GM21786 (cell line): ENCODE measurements around the gene CALR3.
"Not testable (repeated sequence)": the region's sequence is repeated elsewhere in the genome, so short reads cannot be mapped to it uniquely, and the experiment has no call there.

Experiments used
- ATAC-seq: cut with Tn5 transposase; IDR thresholded peaks from one replicate; pipeline ENCODE4 v1.9.1; 2021; ENCODE audit not compliant: unreplicated experiment

Gene CALR3

GRCh38 chr19:16524991-16525734 lies 29.2 kb upstream of the CALR3 start:
- ATAC-seq, result no peak

DNA sequence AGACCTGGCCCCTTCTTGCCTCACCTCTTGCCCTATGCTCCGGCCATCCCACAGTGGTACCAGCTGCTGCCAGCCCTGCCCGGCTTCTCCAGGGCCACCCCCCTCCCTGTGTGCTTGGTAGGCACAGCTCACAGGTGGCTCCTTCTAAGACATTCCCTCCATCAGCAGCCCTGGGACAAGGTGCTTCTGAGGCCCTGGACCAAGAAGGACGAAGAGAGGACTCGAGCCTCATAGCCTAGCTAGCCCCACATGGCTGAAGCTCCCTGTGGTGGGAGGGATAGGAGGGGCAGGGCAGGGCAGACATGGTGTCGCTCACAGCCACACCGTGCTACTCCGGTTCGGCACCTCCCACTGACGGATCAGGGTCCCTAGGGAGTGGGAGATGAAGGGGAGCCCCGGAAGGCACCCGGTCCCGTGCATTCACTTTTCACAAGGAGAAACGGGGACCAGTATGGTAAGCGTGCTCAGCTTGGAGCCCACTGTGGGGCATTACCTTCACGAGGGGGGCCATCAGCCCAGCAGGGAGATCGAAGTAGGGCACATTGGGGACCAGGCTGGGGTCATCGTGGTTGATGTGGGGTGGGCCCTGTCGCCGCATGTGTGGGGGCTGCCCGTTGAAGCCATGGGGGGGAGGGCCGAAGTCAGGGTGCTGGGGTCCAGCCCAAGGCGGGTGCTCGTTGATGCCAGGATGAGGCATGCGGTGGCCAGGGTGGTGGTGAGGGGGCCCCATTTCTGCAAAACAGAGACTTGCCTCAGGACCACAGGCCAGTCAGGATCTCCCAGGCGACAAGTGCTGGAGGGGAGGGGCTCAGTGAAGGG lies 26.8 kb upstream of the CALR3 start:
- ATAC-seq, result no peak

GRCh38 chr19:16521715-16522289 lies 25.8 kb upstream of the CALR3 start:
- no peak for ATAC-seq

GRCh38 chr19:16520986-16521624 lies 25.1 kb upstream of the CALR3 start:
- no peak for ATAC-seq

DNA sequence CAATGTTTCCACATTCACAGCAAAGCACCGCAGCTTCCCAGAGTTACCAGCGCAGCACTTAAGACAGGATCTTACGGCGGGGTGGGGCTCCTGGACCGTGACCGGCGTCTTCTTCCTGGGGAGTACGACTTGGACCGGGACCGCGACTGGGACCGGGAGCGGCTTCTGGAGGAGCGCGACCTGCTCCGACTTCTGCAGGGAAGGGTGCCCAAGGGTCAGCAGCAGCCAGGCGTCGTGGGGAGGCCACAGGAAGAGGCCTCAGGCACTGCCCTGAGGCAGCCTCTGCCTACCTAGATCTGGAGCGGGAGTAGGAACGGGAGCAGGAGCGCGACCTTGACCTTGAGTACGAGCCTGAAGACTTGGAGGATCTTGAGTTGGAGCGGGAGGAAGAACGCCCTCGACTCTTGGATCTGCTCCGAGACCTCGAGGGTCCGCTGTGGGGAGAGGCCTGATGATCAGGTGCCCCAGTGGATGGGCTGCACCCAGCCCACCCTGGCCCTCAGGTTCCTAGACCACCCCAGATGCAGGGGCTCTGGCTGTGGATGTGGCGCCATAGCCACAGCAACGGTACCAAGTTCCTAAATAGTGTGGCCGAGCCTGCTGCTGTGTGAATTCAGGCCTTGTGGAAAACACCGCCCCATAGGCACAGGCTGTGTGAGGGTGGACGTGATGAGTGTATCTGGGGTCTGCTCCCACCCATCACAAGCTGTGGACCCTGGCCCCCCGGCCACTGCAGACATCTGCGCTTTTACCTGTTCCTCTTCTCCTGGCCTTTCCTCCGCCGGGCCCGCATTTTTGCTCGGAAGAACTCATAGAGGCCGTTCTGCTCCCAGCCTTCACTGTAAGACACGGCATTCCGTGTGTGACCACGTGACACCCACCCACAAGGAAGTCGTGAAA lies 24.4 kb upstream of the CALR3 start:
- ATAC-seq, result no peak

- no peak for ATAC-seq
Observed at GRCh38 chr19:16519230-16519687, 23.3 kb upstream of the CALR3 start.

- no peak for ATAC-seq
Observed at GRCh38 chr19:16518483-16519229, 22.7 kb upstream of the CALR3 start.

DNA sequence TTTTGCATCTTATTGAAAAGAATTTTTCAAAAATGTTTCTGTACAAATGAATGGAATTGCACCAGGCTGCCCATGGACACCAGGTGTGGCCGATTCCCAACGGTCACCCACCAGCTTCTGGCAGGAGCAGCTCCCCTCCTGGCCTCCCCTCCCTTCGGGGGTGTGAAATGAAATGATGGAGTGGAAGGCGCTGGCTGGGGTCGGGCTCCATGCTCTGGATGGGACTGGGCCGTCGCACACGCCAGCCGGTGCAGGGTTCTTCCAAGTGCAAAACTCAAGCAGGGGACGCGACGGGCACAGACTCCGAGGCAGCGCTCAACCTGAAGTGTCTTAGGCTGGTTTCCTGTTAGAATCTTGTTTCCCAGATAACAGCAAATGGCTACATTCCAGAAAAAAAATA lies 22.1 kb upstream of the CALR3 start:
- no peak for ATAC-seq

GRCh38 chr19:16516923-16517610 lies 21.1 kb upstream of the CALR3 start:
- no peak for ATAC-seq

DNA sequence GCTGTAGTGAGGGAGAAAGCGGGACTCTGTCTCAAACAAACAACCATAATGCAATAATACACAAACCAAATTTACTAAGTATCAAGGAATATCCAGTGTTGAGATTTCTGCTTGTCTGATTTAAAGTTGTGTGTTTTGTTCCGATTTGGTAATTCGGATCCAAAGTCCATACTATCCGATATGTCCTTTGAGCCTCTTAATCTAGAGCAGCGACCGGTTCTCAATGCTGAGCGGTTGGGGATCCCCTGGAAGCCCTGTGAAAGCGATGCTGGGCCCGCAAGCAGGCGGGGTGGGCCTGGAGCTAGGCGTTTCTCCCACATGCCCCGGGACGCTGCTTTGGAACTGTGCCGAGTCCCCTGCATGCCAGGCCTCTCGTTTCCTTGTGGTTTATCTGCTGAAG lies 20.4 kb upstream of the CALR3 start:
- no peak for ATAC-seq

- ATAC-seq, result no peak
Observed at GRCh38 chr19:16514383-16515019, 18.5 kb upstream of the CALR3 start.

DNA sequence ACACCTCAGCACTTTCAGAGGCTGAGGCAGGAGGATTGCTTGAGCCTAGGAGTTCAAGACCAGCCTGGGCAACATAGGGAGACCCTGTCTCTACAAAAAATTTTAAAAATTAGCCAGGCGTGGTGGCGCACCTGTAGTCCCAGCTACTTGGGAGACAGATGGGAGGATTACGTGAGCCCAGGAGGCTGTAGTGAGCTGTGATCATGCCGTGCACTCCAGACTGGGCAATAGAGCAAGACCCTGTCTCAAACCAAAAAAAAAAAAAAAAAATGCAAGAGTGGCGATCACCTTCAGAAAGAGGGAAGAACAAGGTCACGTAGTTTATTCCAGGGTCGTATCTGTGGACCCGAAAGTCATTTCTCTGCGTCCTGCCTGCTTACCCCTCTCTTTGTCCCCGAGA lies 16.6 kb upstream of the CALR3 start:
- ATAC-seq, result not testable (repeated sequence)

GRCh38 chr19:16509141-16510061 lies 13.4 kb upstream of the CALR3 start:
- no peak for ATAC-seq

- ATAC-seq, result no peak
Observed at GRCh38 chr19:16508546-16508945, 12.6 kb upstream of the CALR3 start.

- no peak for ATAC-seq
Observed at GRCh38 chr19:16506961-16507360, 11.0 kb upstream of the CALR3 start.

GRCh38 chr19:16506161-16506560 lies 10.2 kb upstream of the CALR3 start:
- not testable (repeated sequence) for ATAC-seq

GRCh38 chr19:16504271-16504670 lies 8.3 kb upstream of the CALR3 start:
- ATAC-seq, result no peak

DNA sequence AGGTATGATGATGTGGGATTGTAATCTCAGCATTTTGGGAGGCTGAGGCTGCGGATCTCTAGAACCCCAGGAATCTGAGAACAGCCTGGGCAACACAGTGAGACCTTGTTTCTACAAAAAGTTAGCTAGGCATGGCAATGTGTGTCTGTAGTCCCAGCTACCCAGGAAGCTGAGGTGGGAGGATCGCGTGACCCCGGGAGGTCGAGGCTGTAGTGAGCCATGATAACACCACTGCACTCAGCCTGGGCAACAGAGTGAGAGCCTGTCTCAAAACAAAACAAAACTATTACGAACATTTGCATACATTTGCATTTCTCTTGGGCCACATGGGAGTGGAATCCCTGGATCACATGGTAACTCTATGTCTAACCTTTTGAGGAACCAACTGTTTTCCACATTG lies 1.9 kb upstream of the CALR3 start:
- no peak for ATAC-seq
